Subcutaneous adipose tissue (tissue), 4 donors: ENCODE results near the gene BET1L. TPM values are rescaled to one million over a fixed set of nuclear protein-coding genes. Genes with fewer than 3 reads are reported as not detected.

ENCODE experiments used
- total RNA-seq, 4 donors: library from RNA; depleted of rRNA; stranded (reverse); fragments of >200 nt; gene quantifications; one replicate each; pipeline ENCODE4 v1.1.0, GENCODE V29; 2016
- TF ChIP-seq, protein P1 (sequence below): fragments of 450-650 bp; IDR thresholded peaks from one replicate; pipeline ENCODE4 v1.5.1; 2016; ENCODE audit warnings: low read depth, mild to moderate bottlenecking, control low read depth, antibody characterized with exemption, moderate library complexity

The BET1L gene
- total RNA-seq, 4 donors from 2014 or later, result 18.6 to 26.9 (median 23.2) TPM

DNA sequence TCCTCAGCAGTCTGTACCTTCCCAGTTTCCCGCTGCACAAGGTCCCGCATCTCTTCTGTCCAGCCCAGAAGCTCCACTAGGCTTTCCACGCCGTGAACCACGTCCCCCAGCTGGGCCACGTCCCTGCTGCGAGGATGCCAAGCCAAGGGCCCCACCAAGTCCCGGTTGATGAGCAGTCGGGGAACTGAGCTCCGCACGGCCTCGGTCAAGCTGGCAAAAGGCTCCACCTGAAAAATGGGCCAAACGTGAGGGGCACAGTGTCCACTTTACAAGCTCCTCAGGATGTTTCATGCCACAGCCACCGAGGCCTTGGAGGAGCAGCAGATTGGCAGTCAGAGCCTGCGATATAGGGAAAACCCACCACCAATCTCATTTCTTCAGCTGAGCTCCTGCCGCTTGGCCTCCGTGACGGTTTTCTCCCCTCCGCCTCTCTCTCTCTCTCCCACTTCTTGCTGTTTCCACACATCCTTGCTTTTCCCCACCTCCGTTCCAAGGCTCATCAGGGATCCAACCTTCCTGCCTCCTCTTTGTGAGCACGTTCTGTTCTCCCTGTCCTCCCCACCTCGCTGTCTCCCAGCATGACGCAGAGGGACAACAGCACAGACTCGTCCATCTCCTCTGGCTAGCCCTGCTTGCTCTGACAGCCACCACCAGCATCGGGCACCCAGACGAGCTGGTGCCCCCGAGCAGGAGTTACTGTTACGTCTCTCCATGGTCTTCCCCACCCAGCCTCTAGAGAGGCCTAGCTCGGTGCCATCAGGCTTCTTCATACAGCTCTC is 11.8 kb upstream of the BET1L start:
- TF ChIP-seq, protein P1, sequence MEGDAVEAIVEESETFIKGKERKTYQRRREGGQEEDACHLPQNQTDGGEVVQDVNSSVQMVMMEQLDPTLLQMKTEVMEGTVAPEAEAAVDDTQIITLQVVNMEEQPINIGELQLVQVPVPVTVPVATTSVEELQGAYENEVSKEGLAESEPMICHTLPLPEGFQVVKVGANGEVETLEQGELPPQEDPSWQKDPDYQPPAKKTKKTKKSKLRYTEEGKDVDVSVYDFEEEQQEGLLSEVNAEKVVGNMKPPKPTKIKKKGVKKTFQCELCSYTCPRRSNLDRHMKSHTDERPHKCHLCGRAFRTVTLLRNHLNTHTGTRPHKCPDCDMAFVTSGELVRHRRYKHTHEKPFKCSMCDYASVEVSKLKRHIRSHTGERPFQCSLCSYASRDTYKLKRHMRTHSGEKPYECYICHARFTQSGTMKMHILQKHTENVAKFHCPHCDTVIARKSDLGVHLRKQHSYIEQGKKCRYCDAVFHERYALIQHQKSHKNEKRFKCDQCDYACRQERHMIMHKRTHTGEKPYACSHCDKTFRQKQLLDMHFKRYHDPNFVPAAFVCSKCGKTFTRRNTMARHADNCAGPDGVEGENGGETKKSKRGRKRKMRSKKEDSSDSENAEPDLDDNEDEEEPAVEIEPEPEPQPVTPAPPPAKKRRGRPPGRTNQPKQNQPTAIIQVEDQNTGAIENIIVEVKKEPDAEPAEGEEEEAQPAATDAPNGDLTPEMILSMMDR, result no peak

DNA sequence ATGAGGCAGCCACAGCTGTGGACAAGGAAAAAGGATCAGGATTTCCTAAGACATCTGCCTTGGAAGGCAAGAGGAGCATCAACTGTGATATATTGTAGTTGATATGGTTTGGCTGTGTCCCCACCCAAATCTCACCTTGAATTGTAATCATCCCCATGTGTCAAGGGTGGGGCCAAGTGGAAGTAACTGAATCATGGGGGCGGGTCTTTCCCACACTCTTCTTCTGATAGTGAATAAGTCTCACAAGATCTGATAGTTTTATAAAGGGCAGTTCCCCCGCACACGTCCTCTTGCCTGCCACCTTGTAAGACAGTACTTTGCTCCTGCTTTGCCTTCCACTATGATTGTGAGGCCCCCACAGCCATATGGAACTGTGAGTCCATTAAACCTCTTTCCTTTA is 10.5 kb upstream of the BET1L start:
- TF ChIP-seq, protein P1, result no peak

DNA sequence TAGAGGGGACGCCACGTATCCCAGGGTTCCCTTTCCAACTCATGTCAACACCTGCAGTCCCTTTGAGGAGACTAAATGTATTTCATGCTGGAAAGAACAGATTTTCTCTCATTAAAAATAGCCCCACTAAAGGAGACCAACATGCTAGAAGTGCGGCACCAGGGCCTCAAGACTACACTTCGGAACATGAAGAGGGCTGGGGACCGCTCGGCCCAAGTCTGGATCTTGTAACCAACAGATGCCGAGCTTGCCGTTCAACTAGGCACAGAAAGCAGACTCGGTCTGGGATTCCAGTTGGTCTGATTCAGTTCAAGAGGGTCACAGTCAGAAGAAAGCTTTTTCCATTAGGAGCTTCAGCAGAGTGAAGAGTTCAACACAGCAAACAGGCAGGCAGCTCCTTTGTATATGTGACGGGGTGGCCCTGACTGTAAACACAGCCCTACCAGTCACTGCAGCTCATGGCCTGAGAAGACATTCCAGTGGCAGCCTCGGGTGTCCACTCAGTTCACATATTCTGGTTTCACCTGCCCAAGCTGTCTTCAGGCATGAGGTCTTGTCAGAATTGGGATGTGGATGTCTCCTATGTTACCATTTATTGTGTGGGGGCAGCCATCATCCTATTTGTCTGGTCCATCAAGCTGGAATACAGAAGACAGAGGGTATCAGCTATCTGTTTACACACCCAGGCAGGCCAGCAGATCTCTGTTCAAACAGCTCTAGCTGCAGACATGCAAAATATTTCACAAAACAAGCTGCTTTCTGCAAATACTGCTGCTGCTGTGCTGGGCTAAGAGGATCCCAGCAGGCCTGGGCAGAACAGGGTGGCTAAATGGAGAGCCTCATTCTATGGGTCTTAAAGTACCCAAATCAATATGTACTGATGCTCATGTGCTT is 9.1 kb upstream of the BET1L start:
- TF ChIP-seq, protein P1, result no peak

DNA sequence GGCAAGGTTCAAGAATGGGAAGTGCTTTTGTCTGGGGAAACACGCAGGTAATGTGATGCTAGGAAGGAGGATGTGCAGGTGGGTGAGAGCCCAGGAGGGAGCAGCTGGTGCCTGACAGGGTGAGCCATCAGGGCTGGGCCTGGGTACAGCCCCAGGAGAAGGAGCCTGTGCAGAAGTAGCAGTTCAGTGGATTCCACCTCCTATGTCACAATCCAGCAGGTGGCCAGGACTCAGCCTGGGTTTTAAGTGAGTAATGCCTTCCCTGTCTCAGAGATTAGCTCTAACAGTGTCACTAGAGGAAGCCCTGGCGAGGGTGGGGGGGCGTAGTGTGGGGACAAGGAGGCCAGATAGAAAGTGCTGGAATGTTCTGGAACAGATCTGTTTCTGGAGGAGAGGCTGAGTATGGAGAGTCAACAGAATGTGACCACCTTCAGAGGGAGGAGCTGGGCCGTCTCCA is 8.4 kb upstream of the BET1L start:
- TF ChIP-seq, protein P1, result no peak

DNA sequence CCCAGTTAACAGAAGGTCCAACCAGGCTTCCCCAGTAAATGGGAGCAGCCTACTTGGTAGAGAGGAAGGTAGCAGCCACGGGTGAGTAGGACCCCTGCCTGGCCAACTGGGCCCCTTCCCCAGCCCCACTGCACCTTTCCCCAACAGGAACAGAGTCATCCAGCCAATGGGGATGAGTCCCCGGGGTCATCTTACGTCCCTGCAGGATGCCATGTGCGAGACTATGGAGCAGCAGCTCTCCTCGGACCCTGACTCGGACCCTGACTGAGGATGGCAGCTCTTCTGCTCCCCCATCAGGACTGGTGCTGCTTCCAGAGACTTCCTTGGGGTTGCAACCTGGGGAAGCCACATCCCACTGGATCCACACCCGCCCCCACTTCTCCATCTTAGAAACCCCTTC is 6.9 kb upstream of the BET1L start:
- TF ChIP-seq, protein P1, result no peak

DNA sequence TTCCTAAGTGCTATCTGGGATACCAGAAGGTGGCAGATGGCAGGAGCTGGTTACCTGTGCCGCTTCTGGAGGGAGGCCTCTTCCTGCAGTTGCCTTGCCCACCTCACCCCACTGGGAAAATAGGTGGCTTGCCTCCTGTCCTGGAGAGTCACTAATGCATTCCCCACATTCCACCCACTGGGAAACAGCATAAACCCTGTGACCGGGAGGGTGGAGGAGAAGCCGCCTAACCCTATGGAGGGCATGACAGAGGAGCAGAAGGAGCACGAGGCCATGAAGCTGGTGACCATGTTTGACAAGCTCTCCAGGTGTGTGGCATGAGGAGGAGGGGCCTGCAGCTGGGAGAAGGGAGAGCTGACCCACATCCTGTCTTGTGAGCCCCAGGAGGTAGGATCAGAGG is 5.9 kb upstream of the BET1L start:
- TF ChIP-seq, protein P1, result no peak
